NT2/D1 (cell line): ENCODE results near the gene RIMS4.

Source experiments
- DNase-seq: peaks from one replicate; pipeline ENCODE4 v3.0.0-alpha.2; 2011; ENCODE audit warnings: low read depth, low spot score
- H3K27me3 ChIP-seq: 2 replicates; pipeline ENCODE4 v1.6.0; 2011; ENCODE audit warnings: mild to moderate bottlenecking; ENCODE audit not compliant: insufficient read length, insufficient read depth
- H3K36me3 ChIP-seq: 2 replicates; pipeline ENCODE4 v1.6.1; 2011; ENCODE audit warnings: mild to moderate bottlenecking, low read length, mixed read lengths; ENCODE audit not compliant: insufficient read depth, insufficient read length
- H3K4me1 ChIP-seq: 2 replicates; pipeline ENCODE4 v1.5.1; 2011; ENCODE audit not compliant: insufficient read depth, insufficient read length
- H3K4me3 ChIP-seq: 2 replicates; pipeline ENCODE4 v1.5.1; 2011; ENCODE audit warnings: low read depth; ENCODE audit not compliant: insufficient read length
- H3K9ac ChIP-seq: 2 replicates; pipeline ENCODE4 v1.6.0; 2011; ENCODE audit warnings: low read depth; ENCODE audit not compliant: insufficient read length
- H3K9me3 ChIP-seq: 2 replicates; pipeline ENCODE4 v1.5.1; 2011; ENCODE audit warnings: mild to moderate bottlenecking, low read length; ENCODE audit not compliant: insufficient read depth
- SUZ12 ChIP-seq: IDR thresholded peaks from 2 replicates; pipeline ENCODE4 v1.6.1; 2011; ENCODE audit not compliant: insufficient read length, insufficient read depth; ENCODE audit errors: extremely low read depth
- YY1 ChIP-seq: IDR thresholded peaks from 2 replicates; pipeline ENCODE4 v1.6.1; 2011; ENCODE audit not compliant: insufficient read length, insufficient read depth
- ZNF274 ChIP-seq: IDR thresholded peaks from 2 replicates; pipeline ENCODE4 v1.6.1; 2011; ENCODE audit warnings: mild to moderate bottlenecking, low read depth, low read length

RIMS4 gene

DNA sequence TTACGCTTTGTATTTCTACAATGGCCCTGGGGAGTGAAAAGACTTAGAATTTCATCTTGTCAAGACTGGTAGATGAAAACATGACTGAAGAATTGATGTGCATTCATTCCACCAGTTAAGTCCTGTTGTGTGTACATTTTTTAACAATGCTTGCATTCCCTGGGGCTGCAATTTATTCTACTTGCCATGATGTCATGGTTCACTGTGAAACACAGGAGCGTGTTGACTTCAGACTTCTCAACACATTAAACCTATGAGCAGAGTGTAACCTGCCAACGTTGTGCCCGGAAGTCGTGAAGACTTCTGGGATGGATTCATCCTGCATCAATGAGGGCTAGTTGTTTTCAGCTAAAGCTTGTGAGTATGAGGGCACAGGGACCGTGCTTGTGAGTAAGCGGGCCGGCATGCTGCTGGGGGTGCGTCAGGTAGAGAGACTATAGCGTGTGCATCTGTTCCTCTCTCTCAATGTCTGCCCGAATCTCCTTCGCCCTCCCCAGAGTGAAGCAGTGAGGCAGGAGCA lies 26.3 kb upstream of the RIMS4 start:
- Histone ChIP-seq H3K27me3 (no peaks in the 10 kb centered on the region), H3K9me3 (no peaks in the 10 kb centered on the region), H3K9ac (no peak overlapping the region), H3K4me1 (no peaks in the 10 kb centered on the region), H3K4me3 (no peak overlapping the region), H3K36me3 (no peaks in the 10 kb centered on the region)
- DNase-seq = no peak
- no peak for TF ChIP-seq YY1
- no peak for TF ChIP-seq ZNF274
- no peak for TF ChIP-seq SUZ12

- Histone ChIP-seq H3K36me3 (no peaks in the 10 kb centered on the region), H3K27me3 (no peaks in the 10 kb centered on the region), H3K9ac (no peak overlapping the region), H3K4me1 (no peaks in the 10 kb centered on the region), H3K9me3 (peaks cover 2% of the 10 kb centered on the region; the same call in 1 of the 2 replicates), H3K4me3 (no peak overlapping the region)
- no peak for DNase-seq
- no peak for TF ChIP-seq YY1
- no peak for TF ChIP-seq SUZ12
- no peak for TF ChIP-seq ZNF274
Observed at GRCh38 chr20:44835661-44836221, 25.4 kb upstream of the RIMS4 start.

GRCh38 chr20:44835116-44835515 lies 24.8 kb upstream of the RIMS4 start:
- H3K27me3 ChIP-seq = no peaks in the 10 kb centered on the region
- peaks cover 6% of the 10 kb centered on the region; the same call in 1 of the 2 replicates for H3K9me3 ChIP-seq
- DNase-seq = no peak
- no peaks in the 10 kb centered on the region for H3K36me3 ChIP-seq
- TF ChIP-seq SUZ12 (no peak), YY1 (no peak), ZNF274 (no peak)
- H3K4me3 ChIP-seq = no peak overlapping the region
- no peaks in the 10 kb centered on the region for H3K4me1 ChIP-seq
- no peak overlapping the region for H3K9ac ChIP-seq

DNA sequence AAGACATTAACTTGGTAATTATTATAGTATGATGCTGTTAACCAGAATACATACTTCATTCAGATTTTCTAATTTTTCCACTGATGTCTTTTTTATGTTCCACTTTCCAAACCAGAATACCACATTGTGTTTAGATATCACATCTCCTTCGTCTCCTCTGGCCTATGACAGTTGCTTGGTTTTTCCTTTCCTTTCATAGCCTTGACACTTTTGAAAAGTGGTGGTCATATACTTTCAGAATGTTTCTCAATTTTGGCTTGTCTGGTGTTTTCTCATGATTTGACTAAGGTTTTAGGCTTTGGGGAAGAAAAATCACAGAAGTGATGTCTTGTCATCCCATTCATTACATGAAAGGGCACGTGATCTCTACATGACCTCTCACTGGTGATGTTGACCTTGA lies 24.3 kb upstream of the RIMS4 start:
- no peak overlapping the region for H3K4me3 ChIP-seq
- H3K4me1 ChIP-seq = no peaks in the 10 kb centered on the region
- no peak overlapping the region for H3K9ac ChIP-seq
- no peaks in the 10 kb centered on the region for H3K36me3 ChIP-seq
- DNase-seq = no peak
- H3K9me3 ChIP-seq = peaks cover 6% of the 10 kb centered on the region; the same call in 1 of the 2 replicates
- no peaks in the 10 kb centered on the region for H3K27me3 ChIP-seq
- no peak for TF ChIP-seq SUZ12
- no peak for TF ChIP-seq ZNF274
- no peak for TF ChIP-seq YY1

GRCh38 chr20:44833437-44833836 lies 23.1 kb upstream of the RIMS4 start:
- Histone ChIP-seq H3K27me3 (no peaks in the 10 kb centered on the region), H3K9me3 (peaks cover 6% of the 10 kb centered on the region; the same call in 1 of the 2 replicates), H3K36me3 (no peaks in the 10 kb centered on the region), H3K4me3 (no peak overlapping the region), H3K9ac (no peak overlapping the region), H3K4me1 (no peaks in the 10 kb centered on the region)
- TF ChIP-seq ZNF274 (no peak), YY1 (no peak), SUZ12 (no peak)
- DNase-seq = no peak

GRCh38 chr20:44832724-44833123 lies 22.4 kb upstream of the RIMS4 start:
- Histone ChIP-seq H3K36me3 (no peaks in the 10 kb centered on the region), H3K9me3 (peaks cover 6% of the 10 kb centered on the region; the same call in 1 of the 2 replicates), H3K4me3 (no peak overlapping the region), H3K27me3 (no peaks in the 10 kb centered on the region), H3K4me1 (no peaks in the 10 kb centered on the region), H3K9ac (no peak overlapping the region)
- DNase-seq = peak; percentile 15
- no peak for TF ChIP-seq SUZ12
- no peak for TF ChIP-seq ZNF274
- TF ChIP-seq YY1 = no peak

GRCh38 chr20:44830995-44831394 lies 20.6 kb upstream of the RIMS4 start:
- Histone ChIP-seq H3K4me3 (no peak overlapping the region), H3K27me3 (no peaks in the 10 kb centered on the region), H3K9ac (no peak overlapping the region), H3K9me3 (peaks cover 6% of the 10 kb centered on the region; the same call in 1 of the 2 replicates), H3K4me1 (no peaks in the 10 kb centered on the region), H3K36me3 (no peaks in the 10 kb centered on the region)
- DNase-seq = no peak
- TF ChIP-seq YY1 (no peak), SUZ12 (no peak), ZNF274 (no peak)

DNA sequence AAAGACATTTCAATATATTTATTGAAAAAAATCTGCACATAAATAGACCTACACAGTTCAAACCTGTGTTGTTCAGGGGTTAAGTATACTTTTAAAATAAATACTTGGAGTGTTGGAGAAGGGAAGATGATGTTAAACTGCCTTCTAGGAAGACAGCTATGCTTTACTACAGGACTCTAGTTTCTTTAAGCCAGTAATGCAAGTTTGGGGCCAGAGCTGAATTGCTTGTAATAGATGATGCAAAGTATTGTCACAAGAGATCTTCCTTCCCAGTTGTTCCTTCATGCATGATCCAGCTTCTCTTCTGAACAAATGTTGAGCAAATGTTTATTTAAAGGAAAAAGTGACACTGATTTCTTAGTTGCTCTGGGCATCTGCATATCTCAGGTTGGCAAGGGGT lies 20.2 kb upstream of the RIMS4 start:
- Histone ChIP-seq H3K9me3 (peaks cover 9% of the 10 kb centered on the region; the same call in 1 of the 2 replicates), H3K27me3 (no peaks in the 10 kb centered on the region), H3K4me1 (no peaks in the 10 kb centered on the region), H3K9ac (no peak overlapping the region), H3K36me3 (no peaks in the 10 kb centered on the region), H3K4me3 (no peak overlapping the region)
- DNase-seq = no peak
- TF ChIP-seq ZNF274 (no peak), YY1 (no peak), SUZ12 (no peak)
